Esophagus muscularis mucosa (tissue), 4 donors: ENCODE measurements around the gene SEPSECS. TPM values are rescaled to one million over a fixed set of nuclear protein-coding genes. Genes with fewer than 3 reads are reported as not detected.

Experiments
- DNase-seq: peaks from one replicate; pipeline ENCODE4 v3.0.0-alpha.2; 2017; ENCODE audit errors: extremely low spot score
- H3K27ac ChIP-seq, 4 donors: fragments of 200-600 bp; sonication (generic); replicated peaks in 1 of 4; 1 replicate in 3 of 4; 2 replicates in 1 of 4; pipeline ENCODE4 v1.5.1; 2016 to 2019; ENCODE audit warnings: mild to moderate bottlenecking in 1 of 4
- H3K27me3 ChIP-seq, 4 donors: fragments of 200-600 bp; sonication (generic); one replicate each; pipeline versions ENCODE4 v1.5.1 to v1.6.0; 2016 to 2019
- H3K36me3 ChIP-seq, 4 donors: fragments of 200-600 bp; sonication (generic); one replicate each; pipeline ENCODE4 v1.5.1; 2016 to 2019
- H3K4me1 ChIP-seq, 4 donors: fragments of 200-600 bp; sonication (generic); one replicate each; pipeline ENCODE4 v1.5.1; 2016 to 2019
- H3K4me3 ChIP-seq, 4 donors: fragments of 200-600 bp; sonication (generic); 1 replicate in 2 of 4; 2 replicates in 2 of 4; pipeline ENCODE4 v1.5.1; 2016 to 2019; ENCODE audit warnings: mild to moderate bottlenecking in 4 of 4, moderate library complexity in 1 of 4
- H3K9me3 ChIP-seq, 4 donors: fragments of 200-600 bp; sonication (generic); 1 replicate in 3 of 4; 2 replicates in 1 of 4; pipeline ENCODE4 v1.5.1; 2016 to 2019
- EP300 ChIP-seq: sonication (generic); formaldehyde crosslinking; IDR thresholded peaks from one replicate; pipeline ENCODE4 v1.6.1; 2017; ENCODE audit warnings: antibody characterized with exemption
- POLR2A ChIP-seq: fragments of 450-650 bp; IDR thresholded peaks from one replicate; pipeline ENCODE4 v1.6.1; 2017; ENCODE audit warnings: antibody characterized with exemption, moderate library complexity, mild to moderate bottlenecking, low read depth
- POLR2AphosphoS5 ChIP-seq, 2 donors: sonication (generic); formaldehyde crosslinking; IDR thresholded peaks; one replicate each; pipeline ENCODE4 v1.6.1; 2017; ENCODE audit warnings: antibody characterized with exemption in 2 of 2
- WGBS: methylation state at CpG from one replicate; pipeline ENCODE4 v1.1.5; 2018; 5-methylcytosine and 5-hydroxymethylcytosine counted together
- intact Hi-C: fragments of 100-400 bp; cut with DNase I; formaldehyde crosslinking; loops from one replicate; pipeline ENCODE4 v1.15.1; 2023
- total RNA-seq, 4 donors: library from RNA; depleted of rRNA; stranded (reverse); fragments of >200 nt; gene quantifications; one replicate each; pipeline versions ENCODE4 v1.1.0 to v1.2.1, GENCODE V29; 2016
- TF ChIP-seq, protein P1 (sequence below), 3 experiments: fragments of 200-600 bp in 2 of 3; fragments of 450-650 bp in 1 of 3; sonication (generic) in 2 of 3; IDR thresholded peaks; one replicate each; pipeline ENCODE4 v1.5.1; 2017 to 2019; ENCODE audit warnings: antibody characterized with exemption in 3 of 3, mild to moderate bottlenecking in 2 of 3, moderate library complexity in 1 of 3

SEPSECS gene
- total RNA-seq, 4 donors from 2014 or later = 3.8 to 6.2 (median 4.0) TPM

DNA sequence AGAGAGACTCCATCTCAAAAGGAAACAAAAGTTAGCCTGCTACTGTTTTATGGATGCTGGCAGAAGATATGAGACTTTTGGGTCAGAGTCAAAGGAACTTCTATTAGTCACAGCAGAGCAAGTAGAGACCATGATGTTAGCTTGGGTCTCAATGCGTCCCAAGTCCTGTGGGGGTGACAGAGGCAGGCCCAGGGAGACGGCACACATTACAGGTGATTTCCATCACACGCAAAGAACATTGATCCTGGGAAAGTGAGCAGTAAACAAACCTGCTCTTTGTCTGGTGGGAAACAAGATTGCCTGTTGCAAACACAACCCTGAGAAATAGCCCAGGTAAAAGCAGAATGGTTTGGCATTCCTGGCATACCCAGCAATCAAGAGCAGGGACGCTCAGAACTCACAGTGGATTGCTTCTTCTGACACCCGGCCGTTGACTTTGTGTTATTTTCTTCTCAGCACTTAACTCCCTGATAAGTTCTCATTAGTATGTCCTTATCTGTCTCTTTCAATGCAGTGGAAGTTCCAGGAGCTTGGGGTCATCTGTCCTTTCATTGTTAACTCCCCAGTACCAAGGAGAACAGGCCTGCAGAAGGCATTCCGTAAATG lies 78.3 kb downstream of the SEPSECS start:
- Histone ChIP-seq H3K36me3 (no peaks in the 10 kb centered on the region), H3K4me1 (peaks cover 0 to 7% (median 0%) of the 10 kb centered on the region in 4 donors), H3K4me3 (no peak overlapping the region), H3K27me3 (no peaks in the 10 kb centered on the region), H3K9me3 (no peaks in the 10 kb centered on the region), H3K27ac (no peak overlapping the region)
- intact Hi-C loops = no loop called here
- WGBS = 84% methylated on average over 7 of the region's 7 CpGs
- DNase-seq = no peak
- TF ChIP-seq, protein P1, sequence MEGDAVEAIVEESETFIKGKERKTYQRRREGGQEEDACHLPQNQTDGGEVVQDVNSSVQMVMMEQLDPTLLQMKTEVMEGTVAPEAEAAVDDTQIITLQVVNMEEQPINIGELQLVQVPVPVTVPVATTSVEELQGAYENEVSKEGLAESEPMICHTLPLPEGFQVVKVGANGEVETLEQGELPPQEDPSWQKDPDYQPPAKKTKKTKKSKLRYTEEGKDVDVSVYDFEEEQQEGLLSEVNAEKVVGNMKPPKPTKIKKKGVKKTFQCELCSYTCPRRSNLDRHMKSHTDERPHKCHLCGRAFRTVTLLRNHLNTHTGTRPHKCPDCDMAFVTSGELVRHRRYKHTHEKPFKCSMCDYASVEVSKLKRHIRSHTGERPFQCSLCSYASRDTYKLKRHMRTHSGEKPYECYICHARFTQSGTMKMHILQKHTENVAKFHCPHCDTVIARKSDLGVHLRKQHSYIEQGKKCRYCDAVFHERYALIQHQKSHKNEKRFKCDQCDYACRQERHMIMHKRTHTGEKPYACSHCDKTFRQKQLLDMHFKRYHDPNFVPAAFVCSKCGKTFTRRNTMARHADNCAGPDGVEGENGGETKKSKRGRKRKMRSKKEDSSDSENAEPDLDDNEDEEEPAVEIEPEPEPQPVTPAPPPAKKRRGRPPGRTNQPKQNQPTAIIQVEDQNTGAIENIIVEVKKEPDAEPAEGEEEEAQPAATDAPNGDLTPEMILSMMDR (IDR thresholded peaks at IDR 0.05) = no peak
- TF ChIP-seq EP300 (no peak), POLR2A (no peak), POLR2AphosphoS5 (IDR thresholded peaks at IDR 0.05) (no peak)

DNA sequence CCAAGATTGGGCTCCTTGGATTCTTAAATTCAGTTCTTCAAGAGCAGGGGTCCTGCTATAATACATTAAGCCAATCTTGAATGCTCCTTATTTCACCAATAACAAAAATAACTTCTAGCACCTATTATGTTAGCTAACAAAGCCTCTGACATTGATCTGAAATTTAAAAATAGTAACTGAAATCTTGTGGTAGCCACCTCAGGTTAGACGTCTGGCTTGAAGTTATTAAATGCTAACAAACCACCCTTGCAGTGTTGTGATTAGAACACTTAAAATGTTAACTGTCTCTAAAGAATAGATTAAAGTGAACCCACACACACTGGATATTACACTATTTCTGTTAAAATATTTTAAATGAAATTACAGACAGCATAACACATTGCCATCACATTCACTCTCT lies 79.7 kb downstream of the SEPSECS start:
- Histone ChIP-seq H3K36me3 (no peaks in the 10 kb centered on the region), H3K27ac (no peak overlapping the region), H3K4me1 (no peaks in the 10 kb centered on the region), H3K9me3 (no peaks in the 10 kb centered on the region), H3K4me3 (no peak overlapping the region), H3K27me3 (no peaks in the 10 kb centered on the region)
- WGBS = 80% methylated on average over 1 of the region's 1 CpG
- intact Hi-C loops = no loop called here
- no peak for DNase-seq
- no peak for TF ChIP-seq POLR2AphosphoS5 (IDR thresholded peaks at IDR 0.05)
- TF ChIP-seq EP300 = no peak
- TF ChIP-seq, protein P1 (IDR thresholded peaks at IDR 0.05) = no peak
- no peak for TF ChIP-seq POLR2A

DNA sequence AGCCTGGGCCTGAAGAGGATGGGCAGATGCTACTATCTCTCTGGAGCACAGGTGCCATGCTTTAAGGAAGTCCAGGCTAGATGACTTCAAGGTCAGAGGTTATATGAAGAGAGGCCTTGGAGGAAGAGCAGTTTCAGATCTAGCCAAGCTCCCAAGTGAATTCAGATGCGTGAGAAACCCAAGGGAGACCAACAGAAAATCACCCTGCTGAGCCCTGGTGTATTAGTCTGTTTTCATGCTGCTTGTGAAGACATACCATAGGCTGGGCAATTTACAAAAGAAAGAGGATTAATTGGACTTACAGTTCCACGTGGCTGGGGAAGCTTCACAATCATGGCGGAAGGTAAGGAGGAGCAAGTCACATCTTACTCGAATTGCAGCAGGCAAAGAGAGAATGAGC lies 81.7 kb downstream of the SEPSECS start:
- Histone ChIP-seq H3K36me3 (no peaks in the 10 kb centered on the region), H3K4me1 (no peaks in the 10 kb centered on the region), H3K9me3 (no peaks in the 10 kb centered on the region), H3K4me3 (no peak overlapping the region), H3K27ac (no peak overlapping the region), H3K27me3 (no peaks in the 10 kb centered on the region)
- intact Hi-C loops = no loop called here
- no peak for DNase-seq
- TF ChIP-seq, protein P1 (IDR thresholded peaks at IDR 0.05) = no peak
- TF ChIP-seq POLR2AphosphoS5 (IDR thresholded peaks at IDR 0.05) = no peak
- no peak for TF ChIP-seq POLR2A
- TF ChIP-seq EP300 = no peak
- 96% methylated on average over 4 of the region's 4 CpGs for WGBS

DNA sequence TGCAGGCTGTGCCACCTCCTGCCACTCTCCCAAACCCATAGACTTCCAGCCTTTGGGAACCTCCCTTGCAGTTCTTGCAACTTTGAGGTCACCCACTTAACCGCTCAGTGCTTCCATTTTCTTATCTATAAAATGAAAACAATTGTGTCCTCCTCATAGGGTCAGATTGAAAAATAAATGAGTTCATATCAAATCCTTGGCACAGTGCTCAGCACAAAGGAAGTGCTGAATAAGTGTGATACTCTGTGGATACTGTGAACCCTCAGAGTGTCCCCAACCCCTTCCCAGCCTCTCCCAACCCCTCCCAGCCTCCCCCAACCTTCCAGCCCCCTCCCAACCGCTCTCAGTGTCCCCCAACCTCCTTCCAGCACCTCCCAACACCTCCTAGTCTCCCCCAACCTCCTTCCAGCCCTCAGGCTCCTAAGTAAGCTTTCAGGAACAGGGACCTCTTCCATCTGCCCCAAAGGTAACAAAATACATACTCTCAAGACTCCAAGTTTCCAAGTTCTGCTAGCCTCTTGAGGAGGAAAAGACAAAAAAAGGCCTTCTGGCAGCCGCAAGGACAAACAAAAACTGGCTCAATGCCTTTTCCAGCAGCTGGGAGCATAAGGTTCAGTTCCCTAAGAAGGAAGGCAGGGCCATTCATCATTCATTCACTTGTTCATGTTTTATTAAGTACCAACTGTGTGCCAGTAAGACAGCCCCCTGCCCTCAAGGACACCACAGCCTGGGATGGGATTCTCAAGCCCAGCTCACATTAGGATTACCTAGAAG lies 83.4 kb downstream of the SEPSECS start:
- Histone ChIP-seq H3K9me3 (no peaks in the 10 kb centered on the region), H3K36me3 (no peaks in the 10 kb centered on the region)
- TF ChIP-seq POLR2A = no peak
- TF ChIP-seq POLR2AphosphoS5 (IDR thresholded peaks at IDR 0.05) = no peak
- TF ChIP-seq, protein P1 (IDR thresholded peaks at IDR 0.05) = no peak
- TF ChIP-seq EP300 = no peak

More for the DNA sequence above, 83.4 kb downstream of the SEPSECS start:
- 80% methylated on average over 3 of the region's 3 CpGs for WGBS
- intact Hi-C loops = no loop called here
- H3K4me3 ChIP-seq = no peak overlapping the region
- H3K27me3 ChIP-seq = no peaks in the 10 kb centered on the region
- peaks cover 0 to 7% (median 0%) of the 10 kb centered on the region in 4 donors for H3K4me1 ChIP-seq
- no peak overlapping the region for H3K27ac ChIP-seq
- no peak for DNase-seq
